G401.6 (cell line): ENCODE data around the gene AMPH.

Source experiments
- FAIRE-seq: peaks from 2 replicates; lab custom pipeline; 2012; peaks lifted over from hg19 to GRCh38; lab: Jason Lieb, UNC

AMPH gene

DNA sequence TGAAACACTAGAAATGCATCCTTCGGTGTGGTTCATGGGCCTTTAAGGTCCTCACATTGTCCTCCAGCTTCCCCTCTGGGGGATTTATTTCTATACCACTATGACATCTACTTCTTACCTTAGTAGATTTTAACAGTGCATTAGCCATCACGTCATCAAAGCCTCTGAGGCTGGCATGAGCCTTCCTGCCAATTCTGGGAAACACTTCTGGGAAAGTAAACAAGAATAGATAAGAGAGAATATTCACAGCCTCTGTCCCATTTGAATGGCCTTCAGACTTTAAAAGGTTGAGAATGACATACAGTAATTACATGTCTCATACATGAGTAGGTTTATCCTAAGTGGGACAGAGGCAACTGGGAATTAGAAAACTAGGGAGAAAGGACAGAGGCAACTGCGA, 89.7 kb downstream of the AMPH start:
- no peak for FAIRE-seq

GRCh38 chr7:38539477-38540081, 91.6 kb downstream of the AMPH start:
- no peak for FAIRE-seq

DNA sequence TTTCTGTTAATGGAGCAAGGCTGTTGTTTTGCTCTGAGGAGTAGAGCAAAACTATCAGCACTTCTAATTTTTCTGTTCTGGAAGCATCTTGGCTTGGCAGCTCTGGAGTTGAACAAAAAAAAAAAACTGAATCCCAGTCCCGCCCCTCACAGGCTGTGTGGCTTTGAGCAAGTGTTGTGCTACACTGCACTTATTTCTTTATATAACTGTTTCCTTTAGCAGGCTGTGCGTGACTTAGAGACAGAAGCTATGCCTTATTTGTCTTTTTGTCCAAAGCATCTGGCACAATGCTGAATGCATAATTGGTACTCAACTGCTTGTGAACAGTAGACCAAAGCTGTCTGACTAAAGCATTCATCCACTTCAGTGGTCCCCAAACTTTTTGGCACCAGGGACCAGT, 96.1 kb downstream of the AMPH start:
- no peak for FAIRE-seq

DNA sequence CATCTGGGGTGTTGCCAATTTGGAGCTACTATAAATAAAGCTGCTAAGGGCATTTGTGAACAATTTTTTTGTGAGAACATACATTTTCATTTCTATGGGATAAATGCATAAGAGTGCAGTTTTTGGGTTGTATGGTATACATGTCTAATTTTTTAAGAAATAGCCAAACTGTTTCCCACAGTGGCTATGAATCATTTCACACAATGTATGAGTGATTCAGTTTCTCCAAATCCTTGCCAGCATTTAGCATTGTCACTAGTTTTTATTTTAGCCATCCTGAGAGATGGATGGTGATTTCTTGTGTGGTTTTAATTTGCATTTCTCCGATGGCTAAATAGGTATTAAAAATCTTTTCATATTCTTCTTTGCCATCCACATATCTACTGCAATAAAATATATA, 105.3 kb downstream of the AMPH start:
- no peak for FAIRE-seq

DNA sequence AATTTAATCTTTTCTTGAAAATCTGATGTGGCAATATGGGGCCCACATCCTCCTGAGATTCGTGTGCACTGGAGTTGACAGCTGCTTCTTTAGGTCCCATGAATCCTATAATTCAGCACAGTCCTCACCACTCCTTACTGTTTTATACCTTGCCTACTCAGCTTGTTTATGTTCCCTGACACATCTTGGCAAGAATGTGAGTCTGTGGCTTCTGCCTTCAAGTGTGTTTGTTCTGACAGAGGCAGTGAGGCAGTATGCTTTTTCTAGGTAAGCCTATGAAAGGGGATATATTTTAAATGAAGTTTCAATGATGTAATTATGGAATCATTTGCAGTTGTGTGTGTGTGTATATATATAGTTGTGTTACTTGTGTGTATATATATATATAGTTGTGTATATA, 106.4 kb downstream of the AMPH start:
- FAIRE-seq, result no peak

DNA sequence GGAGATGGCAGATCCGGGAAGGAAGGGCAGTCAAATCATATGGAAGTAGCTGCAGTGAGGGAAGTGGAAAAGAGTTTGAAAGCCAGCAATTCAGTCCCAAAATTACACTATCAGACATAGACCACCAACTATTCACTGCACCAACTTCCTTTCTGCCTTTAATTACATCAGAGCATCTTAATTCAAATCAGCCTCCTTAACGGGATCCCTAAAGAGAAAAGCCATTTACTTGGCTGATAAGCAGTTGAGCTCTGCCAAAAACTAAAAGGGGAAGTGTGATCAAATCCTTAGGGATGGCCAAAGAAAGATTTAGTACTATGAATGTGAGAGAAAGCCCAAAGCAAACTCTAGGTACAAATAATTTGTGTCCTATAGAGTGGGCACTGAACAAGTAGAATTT, 110.4 kb downstream of the AMPH start:
- no peak for FAIRE-seq

- no peak for FAIRE-seq
Measured at GRCh38 chr7:38518541-38518940, 112.6 kb downstream of the AMPH start.

DNA sequence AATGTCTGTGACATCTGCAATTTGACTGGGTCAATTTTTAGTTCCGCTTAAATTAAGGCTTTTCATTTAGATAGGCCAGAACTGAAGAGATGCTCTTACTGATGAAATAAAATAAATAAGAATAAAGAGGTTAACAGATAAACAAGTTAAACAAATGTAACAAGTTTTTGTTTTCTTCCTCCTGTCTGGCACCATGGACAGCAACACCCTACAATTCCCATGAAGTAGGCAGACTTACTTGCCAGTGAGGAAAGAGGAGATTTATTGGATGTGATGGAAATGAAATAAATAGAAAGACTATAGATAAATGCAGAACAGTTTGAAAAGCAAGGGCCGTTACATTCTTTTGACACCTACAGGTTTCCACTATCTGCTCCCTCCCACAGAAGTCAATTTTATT, 118.5 kb downstream of the AMPH start:
- no peak for FAIRE-seq

GRCh38 chr7:38512291-38512690, 118.9 kb downstream of the AMPH start:
- FAIRE-seq, result no peak

- FAIRE-seq, result no peak
Measured at GRCh38 chr7:38507384-38507783, 123.8 kb downstream of the AMPH start.

DNA sequence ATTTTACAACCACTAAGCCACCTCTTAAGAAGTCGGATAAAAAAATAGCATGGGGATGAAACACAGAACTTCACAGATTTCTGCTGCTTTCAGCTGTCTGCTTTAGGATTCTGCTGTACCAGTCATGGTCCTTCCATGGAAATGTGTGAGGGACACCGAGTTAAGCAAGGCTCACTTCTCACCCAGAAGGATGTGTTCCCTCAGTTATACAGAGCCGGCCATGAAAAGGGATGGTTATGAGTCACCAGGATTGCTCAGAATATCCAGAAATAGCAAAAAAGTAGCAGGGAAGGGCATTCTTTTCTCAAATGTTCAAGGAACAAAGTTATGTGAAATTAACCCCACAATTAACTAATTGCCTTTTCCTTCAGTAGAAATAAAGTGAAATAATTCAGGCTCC, 124.4 kb downstream of the AMPH start:
- no peak for FAIRE-seq

DNA sequence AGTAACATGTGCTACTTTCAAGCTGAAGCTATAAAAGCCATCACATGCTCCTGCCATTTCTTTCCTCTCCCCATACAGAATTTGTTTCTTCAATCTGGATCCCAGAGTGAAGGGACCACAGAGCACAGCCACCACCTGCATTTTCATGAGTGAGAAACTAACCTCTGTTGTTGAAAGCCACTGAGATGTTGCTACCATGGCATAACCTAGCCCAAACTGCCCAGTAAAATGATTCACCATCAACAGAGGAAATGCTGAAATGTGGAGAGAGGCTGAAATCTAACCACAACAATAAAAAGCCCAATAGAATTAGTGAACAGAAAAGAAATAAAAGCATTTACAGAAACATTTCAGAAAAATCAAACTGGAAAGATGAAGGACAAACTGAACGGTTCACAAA, 125.2 kb downstream of the AMPH start:
- no peak for FAIRE-seq

- FAIRE-seq, result no peak
Measured at GRCh38 chr7:38504684-38505083, 126.5 kb downstream of the AMPH start.

DNA sequence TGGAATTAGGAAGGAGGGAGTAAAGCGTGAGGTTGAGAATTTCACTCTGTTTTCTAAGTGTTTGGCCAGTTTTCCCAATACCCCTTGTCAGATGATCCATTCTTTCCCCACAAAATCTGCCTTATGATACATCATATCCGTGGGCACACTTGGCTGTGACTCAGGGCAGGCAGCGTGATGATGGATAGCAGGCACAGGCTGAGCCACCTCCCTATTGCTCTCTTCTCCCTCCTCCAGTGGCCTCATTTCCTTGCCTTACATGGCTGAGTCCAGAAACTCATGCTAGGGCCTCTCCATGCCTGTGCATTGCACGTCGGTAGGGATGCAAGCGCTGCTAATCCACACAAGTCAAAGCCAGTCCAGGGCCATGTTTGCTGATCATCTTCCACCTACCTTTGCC, 128.3 kb downstream of the AMPH start:
- no peak for FAIRE-seq

- no peak for FAIRE-seq
Measured at GRCh38 chr7:38502289-38502688, 128.9 kb downstream of the AMPH start.

DNA sequence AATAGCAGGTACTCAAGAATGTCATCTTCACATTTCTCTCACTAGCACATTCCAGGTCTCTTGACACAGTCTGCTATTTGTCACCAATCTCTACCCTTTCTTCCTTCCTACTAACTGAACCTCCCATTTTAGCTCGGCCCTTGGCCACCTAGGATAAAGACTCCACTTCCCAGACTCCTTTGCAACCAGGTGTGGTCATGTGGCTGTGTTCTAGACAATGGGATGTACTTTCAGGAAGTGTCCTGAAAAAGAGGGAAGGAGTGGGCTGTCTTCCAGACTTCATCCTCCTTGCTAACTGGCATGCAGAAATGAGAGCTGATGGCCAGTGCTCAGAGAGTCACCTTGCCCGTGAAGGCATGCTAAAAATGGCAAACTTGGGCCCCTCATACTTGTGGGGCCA, 139.2 kb downstream of the AMPH start:
- no peak for FAIRE-seq

- FAIRE-seq, result no peak
Measured at GRCh38 chr7:38482521-38482920, 148.7 kb downstream of the AMPH start.

DNA sequence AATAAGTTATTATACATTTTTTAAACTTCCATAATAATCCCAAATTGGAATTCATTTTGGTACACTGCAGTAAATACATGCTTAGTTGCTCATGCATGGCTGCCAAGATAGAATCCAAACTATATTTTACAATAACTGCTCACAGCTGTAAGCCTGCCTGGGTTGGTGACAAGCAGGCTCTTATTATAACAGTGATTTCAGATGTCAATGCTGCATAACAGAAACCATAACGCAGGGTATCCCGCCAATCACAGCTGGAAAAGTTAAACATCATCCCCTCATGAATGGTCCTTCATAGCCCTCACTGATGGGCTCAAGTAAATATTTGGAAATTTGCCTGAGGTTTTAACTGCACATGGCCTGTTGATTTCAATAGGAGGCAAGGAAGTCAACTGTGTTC, 149.8 kb downstream of the AMPH start:
- no peak for FAIRE-seq

GRCh38 chr7:38478404-38478803, 152.8 kb downstream of the AMPH start:
- FAIRE-seq, result no peak

DNA sequence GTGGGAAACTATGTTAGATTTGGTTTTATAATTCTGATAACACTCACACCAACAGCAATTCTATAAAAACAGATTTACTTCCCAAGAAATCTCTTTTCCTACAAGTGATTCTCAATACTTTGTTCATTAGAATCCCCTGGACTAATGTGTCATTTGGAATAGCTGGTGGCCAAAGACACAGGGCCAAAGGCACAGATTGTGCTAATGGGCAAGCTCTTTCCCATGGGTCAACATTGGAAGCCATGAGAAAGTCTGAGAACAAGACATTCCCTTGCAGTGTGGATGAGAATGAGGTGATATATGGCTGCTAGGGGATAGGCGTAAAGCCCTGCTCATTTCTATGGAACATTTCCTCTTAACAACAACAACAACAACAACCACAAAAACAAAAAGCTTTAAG, 153.8 kb downstream of the AMPH start:
- no peak for FAIRE-seq

DNA sequence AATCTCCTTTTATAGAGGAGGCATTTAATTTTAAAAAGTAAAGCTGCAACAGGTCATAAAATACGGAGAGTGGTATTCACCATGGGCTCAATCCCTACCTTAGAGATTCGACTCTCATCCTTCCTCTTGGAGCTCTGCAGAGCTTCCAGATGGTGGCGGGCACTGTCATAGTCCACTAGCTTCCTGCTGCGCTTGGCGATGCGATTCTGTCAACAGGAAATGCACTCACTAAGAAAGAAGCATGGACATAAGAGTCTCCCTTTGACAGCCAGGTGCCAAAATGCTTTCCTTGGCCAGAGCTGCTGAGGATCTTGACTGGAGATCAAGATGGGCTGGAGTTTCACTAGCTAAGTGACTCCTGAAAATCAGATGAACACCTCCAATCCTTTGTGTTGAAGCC, 154.4 kb downstream of the AMPH start:
- FAIRE-seq, result no peak

DNA sequence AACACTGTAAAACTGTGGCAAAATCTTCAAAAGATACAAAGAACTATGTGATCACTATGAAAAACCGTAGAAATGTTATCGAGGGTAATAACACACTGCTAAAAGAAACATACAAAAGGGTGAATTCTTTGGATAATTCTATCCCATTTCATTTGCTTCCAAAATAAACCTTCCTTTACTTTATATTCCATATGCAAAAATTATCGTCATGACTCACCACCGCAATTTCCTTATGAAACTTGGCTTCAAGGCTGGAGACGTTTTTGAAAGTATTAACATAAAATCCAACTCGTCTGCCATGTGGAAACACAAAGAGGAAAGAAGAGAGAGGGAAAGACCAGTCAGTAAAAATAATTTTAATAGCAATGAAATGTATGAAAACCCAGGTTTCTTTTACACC, 165.2 kb downstream of the AMPH start:
- no peak for FAIRE-seq

DNA sequence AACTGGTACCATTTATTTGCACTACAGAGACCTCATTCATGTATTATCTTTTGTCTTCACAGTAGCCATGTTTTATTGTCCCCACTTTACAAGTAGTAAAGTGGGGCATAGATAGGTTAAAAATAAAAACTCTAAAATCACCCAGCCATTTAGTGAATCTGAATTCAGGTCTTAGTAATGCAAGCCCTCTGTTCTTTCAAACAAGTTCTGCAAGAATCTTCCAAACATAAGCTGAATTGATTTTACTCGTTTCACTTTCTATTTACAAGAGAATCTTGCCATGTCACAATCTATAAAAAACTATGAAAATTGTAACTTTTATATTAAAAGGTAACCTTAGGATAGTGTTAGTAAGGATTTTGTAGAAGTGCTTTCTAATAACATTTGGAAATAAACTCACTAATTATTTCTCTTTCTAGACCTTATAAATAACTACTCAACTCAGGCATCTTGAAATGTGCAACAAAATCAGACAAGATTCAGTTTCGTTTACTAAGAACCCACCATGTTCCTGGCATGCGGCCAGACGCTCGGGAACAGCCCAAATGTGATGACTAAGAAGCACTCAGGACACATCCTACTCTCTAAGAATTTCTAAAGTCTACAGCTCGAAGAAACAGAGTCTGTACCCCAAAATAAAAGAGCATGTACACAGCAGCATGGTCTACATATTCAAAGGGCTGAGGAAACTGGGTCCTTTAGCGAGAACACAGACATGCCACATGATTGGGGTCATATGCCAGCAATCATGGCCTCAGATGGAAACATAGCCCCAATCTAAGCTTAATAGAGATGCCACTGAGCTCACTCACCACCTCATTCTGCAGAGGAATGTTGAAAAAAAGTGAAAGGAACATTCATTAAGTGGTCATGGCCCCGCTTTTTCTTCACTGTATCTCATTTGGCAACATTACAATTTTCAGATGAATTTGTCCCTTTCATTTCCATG, 167.6 kb downstream of the AMPH start:
- FAIRE-seq, result no peak

DNA sequence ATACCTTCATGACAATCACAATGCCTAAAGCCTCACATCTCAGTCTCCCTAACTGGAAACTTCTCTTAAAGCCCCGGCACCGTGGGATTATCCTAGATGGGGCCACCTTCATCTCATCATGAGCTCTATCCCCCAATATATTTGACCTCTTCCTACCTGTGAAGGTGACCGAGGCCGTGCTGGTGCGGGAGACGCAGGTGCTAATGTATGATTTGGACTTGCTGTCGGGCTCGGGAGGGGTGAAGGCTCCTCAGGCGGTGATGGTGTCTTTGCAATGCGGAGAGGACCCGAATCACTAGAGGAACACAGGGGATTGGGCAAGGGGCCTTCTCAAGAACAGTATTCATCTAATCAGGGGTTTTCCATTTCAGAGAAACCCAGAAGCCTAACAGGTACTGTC, 168.4 kb downstream of the AMPH start:
- FAIRE-seq, result no peak
